Measurements from ENCODE around the gene TMEM248.
"Not testable (repeated sequence)": the region's sequence is repeated elsewhere in the genome, so short reads cannot be mapped to it uniquely, and the experiment has no call there.

Gene TMEM248, protein sequence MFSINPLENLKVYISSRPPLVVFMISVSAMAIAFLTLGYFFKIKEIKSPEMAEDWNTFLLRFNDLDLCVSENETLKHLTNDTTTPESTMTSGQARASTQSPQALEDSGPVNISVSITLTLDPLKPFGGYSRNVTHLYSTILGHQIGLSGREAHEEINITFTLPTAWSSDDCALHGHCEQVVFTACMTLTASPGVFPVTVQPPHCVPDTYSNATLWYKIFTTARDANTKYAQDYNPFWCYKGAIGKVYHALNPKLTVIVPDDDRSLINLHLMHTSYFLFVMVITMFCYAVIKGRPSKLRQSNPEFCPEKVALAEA

DNA sequence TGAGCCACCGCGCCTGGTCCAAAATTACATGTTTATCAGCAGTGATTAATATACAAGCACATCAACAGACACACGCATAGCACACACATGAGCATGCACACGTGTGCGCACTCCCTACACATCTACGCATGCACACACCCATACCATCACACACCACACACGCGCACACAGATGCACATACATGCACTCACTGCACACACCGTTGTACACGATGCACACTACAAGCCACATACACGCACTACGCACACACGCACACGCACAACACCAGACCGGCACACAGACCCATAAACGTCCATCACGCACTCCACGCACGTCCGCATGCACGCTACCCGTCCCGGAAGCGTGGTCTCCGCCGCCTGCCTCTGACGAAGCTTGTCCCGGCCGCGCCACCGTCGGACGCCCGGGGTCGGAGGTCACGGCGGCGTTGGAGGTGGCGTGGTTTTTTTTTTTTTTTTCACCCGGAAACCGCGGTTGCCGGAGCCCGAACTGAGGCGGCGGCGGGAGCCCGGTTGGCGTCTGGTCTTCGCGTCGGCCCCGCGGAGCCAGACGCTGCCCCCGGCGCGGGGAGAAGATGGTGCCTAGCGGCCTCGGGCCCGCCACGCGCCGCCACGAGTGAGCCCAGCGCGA is at the start of gene TMEM248:
TSS of gene TMEM248 (plus strand) at position 457 of the 627 bp plus-strand sequence. CDS start 20,641 bp downstream, outside the sequence.
- peak; percentile 76 to 88 (median 81) for DNase-seq (ENCODE audit: low read depth in 3 of 3, low spot score in 1 of 3)

DNA sequence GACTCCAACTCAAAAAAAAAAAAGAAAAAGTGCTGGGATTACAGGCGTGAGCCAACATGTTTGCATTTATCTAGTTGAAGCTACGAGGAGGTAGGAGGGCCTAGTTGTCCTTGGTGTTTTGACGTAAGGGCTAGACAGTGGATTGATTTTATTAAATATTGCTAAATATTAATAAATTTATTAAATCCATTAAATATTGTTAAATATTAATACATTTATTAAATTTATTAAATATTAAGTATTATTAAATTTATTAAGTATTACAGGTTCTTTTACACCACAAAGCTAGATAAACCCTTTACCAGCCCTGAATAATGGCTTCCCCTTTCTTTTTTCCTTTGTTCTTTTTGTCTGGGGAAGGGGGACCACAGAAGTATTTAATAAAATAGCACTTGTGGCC is 47.5 kb upstream of the TMEM248 start:
- DNase-seq (ENCODE audit: low read depth in 3 of 3, low spot score in 1 of 3), result no peak

DNA sequence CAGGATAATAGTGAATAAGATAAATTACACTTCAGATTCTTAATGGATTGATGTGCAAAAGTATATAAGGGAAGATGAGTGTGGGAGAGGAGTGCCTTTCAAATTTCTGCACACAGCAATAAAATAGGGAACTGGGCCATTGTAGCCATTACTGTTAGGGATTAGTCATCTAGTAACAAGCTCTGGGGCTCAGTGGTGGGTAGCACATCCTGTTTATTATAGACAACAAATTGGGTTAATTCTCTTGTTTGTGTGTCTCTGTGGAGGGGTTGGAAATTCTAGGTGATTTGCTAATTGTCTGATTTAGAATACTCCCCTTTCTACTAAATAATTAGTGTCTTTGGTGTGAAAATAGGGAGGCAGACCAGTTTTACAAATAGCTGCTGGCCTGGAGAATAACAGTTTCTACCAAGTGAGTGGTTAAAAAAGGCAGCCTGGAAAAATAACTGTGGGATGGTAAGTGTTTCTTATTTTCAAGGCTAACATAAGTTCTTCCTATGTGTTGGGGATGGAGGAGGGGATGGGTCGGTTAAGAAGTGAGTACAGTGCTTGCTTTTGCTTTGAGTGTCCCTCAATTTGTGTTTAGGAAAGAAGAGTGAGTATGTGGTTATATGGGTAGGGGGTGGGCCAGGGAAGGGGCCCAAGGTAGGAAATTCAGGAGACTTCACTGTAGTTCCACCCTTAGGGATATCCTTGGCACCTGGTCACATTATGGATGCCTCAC is 43.3 kb upstream of the TMEM248 start:
- DNase-seq (ENCODE audit: low read depth in 3 of 3, low spot score in 1 of 3), result no peak

DNA sequence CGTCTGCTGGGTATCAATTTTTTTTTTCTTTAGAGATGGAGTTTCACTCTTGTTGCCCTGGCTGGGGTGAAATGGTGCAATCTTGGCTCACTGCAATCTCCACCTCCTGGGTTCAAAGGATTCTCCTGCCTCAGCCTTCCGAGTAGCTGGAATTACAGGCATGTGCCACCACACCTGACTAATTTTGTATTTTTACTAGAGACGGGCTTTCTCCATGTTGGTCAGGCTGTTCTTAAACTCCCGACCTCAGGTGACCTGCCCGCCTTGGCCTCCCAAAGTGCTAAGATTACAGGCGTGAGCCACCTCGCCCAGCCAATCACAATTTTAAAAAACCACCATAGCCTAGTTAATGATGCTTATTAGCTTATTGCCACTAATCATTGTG is 42.7 kb upstream of the TMEM248 start:
- DNase-seq (ENCODE audit: low read depth in 3 of 3, low spot score in 1 of 3), result not testable (repeated sequence)

DNA sequence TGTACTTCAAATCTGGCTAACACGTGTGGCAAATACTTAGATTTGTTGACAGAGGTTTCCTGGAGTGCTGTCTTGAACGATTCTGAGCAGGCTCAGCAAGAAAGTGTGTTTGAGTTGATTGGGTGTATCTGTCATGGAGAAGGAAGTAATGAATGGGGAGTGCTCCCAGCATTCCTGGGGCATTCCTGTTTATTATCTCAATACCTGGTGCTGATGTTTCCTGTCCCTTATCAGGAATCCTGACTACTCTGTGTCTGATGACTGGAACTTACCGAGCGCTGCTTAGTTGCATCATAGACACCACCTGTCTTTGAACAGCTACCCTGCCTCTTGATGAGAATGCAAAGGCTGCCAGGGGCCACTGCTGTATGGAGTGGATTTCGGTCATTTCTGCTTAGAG is 41.0 kb upstream of the TMEM248 start:
- DNase-seq (ENCODE audit: low read depth in 3 of 3, low spot score in 1 of 3), result no peak

DNA sequence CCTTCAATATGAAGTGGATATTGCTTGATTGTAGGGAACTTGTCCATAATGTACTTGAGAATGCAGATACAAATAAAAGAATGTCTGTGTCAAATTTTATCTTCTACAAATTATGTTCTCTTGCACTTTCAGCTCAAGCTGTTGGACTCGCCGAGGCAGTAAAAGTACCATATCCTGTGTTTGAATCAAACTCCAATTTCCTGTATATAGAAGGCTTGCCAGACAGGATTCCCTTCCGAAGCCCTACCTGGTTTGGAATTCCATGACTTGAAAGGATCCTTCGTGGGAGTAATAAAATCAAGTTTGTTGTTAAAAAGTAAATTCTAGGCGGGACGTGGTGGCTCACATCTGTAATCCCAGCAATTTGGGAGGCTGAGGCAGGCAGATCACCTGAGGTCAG is 40.4 kb upstream of the TMEM248 start:
- not testable (repeated sequence) for DNase-seq (ENCODE audit: low read depth in 3 of 3, low spot score in 1 of 3)

DNA sequence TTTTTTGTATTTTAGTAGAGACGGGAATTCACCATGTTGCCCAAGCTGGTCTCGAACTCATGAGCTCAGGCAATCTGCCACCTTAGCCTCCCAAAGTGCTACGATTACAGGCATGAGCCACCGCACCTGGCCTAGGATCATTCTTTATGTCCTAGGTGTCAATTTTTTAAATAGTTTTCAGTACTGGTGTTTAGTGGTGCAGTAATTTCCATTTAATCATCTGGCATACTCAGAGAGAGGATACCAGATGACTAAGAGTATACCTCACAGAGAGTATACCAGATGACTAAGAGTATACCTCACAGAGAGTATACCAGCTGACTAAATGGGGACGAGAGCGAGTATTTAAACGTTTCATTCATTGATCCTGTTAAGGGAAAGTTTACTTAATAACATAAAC is 37.3 kb upstream of the TMEM248 start:
- no peak for DNase-seq (ENCODE audit: low read depth in 3 of 3, low spot score in 1 of 3)

DNA sequence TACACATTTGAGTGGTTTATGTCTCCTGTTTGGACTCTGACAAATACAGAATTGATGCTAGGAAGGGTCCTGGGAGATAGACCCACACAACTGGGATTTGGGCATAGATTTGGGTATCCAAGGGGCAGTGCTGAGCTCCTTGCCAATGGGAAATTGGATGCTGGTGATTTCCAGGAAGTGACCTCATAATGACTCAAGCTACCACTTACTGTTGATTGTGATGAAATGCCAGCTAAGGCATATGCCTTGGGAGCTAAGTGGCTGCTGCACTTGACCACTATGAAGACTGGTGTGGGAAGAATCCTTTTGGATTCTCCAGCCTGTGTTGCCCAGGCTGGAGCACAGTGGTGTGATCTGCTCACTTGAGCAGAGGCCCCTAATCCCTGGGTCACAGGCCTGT is 36.5 kb upstream of the TMEM248 start:
- DNase-seq (ENCODE audit: low read depth in 3 of 3, low spot score in 1 of 3), result not testable (repeated sequence)

DNA sequence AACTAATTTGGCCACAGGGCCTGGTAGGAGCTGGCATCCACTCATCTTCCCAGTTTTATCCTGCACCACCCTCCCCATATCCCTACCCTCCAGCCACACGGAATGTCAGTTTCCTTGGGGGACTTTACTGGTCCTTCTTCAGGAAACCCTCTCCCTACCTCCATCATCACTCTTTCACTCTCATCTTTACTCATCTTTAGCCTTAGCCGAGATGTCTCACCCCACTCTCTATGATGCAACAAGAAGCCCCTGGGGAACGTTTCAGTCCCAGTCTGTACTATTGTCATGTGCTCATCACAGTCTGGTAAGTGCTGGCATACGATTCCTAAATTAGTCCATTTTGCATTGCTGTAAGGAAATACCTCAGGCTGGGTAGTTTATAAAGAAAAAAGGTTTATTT is 34.9 kb upstream of the TMEM248 start:
- no peak for DNase-seq (ENCODE audit: low read depth in 3 of 3, low spot score in 1 of 3)

DNA sequence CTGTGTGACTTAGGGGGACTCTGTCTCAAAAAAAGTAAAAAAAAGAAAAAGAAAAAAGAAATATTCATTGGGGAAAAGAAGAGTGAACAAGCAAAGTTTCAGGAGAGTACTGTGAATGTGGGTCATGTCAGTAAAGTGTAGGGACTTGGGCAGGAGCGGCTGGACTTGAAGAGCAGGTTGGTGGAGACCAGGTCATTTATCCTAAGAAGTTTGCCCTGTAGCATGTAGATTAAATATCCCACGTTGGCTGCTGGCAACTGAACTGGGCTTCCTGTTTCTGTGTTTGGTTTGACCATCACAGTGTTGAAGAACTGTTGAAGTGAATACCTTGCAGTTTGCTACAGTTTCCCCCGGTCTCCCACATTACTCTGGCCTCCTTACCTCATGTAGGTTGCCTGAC is 32.8 kb upstream of the TMEM248 start:
- not testable (repeated sequence) for DNase-seq (ENCODE audit: low read depth in 3 of 3, low spot score in 1 of 3)

DNA sequence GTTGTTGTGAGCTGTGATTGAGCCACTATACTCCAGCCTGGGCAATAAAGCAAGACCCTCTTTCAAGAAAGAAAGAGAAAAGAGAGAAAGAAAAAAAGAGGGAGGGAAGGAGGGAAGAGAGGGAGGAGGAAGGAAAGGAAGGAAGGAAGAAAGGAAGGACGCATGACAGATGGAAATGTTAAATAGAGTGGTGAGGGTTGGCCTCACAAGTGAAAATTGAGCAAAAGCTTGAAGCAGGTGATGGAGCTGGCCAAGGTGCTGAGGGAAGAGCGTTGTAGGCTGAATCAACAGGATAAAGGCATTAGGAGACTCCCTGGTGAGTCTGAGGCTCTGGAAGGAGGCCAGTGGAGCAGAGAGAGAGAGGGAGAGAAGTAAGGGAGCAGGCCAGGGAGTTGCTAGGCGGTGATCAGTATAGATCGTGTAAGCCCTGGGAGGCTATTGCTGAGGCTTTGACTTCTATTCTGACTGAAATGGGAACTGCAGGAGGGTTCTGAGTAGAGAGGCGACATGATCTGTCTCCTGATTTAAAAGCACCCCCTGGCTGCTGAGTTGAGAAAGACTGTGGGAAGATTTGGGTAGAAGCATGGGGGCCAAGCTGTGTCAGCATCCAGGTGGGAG is 26.5 kb upstream of the TMEM248 start:
- DNase-seq (ENCODE audit: low read depth in 3 of 3, low spot score in 1 of 3), result no peak

DNA sequence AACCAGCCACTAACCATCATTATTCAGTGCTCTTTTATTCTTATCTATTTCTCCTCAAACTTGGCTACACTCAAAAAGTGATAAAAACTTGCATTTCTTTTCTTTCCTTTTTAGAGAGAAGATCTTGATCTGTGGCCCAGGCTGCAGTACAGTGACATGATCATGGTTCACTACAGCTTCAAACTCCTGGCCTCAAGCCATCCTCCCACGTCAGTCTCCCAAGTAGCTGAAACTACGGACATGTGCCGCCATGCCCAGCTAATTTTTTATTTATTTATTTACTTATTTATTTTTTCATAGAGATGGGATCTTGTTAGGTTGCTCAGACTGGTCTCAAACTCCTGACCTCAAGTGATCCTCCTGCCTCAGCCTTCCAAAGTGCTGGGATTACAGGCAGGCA is 24.6 kb upstream of the TMEM248 start:
- DNase-seq (ENCODE audit: low read depth in 3 of 3, low spot score in 1 of 3), result no peak

DNA sequence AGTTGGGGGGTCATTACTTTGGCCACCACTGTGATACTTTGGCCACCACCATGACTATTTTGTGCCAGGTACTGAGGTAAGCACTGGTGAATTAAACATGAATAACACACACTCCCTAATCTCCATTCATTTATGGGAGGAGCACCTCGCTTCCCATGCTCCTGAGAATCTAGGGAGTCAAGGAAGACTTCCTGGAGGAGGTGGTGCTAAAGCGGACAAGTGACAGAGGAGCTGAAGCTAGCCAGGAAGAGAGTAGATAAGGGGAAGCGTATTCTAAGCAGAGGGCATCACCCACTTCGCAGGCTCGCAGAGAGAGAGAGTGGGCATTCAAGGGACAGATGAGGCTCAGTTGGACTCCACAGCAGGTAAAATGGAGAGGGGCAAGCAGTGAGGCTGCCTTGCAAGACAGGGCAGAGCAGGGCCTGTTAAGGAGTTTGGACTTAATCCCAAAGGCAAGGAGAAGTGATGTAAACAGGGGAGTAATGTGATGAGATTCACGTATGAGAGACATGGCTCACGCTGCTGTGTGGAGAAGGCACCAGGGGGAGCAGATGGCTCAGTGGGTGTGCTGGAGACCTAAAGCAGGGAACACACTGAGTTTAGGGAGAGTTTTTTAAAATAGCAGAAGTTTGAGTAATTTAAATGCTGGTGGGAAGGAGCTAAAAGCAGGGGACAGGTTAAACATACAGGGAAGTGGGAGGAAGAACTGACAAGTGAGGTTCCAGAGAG is 21.3 kb upstream of the TMEM248 start:
- no peak for DNase-seq (ENCODE audit: low read depth in 3 of 3, low spot score in 1 of 3)

DNA sequence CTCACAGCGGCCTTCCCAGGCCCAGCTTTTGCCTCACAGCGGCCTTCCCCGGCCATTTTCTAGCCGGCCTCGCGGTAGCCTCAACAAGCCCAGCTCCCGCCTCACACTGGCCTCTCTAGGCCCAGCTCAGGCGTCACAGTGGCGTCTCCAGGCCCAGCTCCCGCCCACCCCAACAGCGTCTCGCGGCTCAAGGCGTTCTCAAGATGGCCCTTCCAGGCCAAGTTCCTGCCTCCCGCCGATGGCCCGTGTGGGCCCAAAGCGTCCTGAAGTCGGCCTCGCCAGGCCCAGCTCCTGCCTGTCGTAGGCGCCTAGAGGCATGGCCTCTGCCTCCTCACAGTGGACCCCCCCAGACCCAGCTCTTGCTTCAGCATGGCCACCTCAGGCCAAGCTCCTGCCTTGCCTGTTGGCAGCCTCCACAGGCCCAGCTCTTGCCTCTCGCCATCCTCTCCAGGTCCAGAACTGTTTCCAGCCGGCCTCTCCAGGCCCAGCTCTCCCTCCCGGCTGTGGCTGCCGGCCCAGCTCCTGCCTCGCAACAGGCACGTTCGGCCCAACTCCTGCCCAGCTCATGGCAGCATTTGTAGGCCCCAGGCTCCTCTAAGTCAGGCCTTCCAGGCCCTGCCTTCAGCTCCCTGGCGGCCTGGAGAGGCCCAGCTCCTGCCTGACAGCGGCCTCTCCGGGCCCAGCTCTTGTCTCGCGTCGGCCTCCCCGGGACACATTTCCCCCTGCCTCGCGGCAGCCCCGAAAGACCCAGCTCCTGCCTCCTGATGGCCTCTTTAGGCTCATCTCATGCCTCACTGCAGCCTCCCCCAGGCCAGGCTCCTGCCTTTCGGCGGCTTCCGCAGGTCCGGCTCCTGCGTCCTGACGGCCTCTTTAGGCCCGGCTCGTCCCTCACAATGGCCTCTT is 18.8 kb upstream of the TMEM248 start:
- no peak for DNase-seq (ENCODE audit: low read depth in 3 of 3, low spot score in 1 of 3)

DNA sequence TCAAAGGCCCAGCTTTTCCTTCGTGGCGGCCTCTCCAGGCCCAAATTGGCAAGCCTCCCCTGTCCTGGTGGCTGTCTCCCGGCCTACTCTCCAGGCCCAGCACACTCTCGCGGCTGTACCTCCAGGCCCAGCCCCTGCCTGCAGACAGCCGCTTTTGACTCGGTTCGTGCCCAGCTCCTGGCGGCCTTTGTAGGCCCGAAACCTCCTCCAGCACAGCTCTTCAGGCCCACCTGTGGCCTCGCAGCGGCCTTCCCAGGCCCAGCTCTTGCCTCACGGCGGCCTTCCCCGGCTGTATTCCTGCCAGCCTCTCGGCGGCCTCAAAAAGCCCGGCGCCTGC is 18.2 kb upstream of the TMEM248 start:
- no peak for DNase-seq (ENCODE audit: low read depth in 3 of 3, low spot score in 1 of 3)

DNA sequence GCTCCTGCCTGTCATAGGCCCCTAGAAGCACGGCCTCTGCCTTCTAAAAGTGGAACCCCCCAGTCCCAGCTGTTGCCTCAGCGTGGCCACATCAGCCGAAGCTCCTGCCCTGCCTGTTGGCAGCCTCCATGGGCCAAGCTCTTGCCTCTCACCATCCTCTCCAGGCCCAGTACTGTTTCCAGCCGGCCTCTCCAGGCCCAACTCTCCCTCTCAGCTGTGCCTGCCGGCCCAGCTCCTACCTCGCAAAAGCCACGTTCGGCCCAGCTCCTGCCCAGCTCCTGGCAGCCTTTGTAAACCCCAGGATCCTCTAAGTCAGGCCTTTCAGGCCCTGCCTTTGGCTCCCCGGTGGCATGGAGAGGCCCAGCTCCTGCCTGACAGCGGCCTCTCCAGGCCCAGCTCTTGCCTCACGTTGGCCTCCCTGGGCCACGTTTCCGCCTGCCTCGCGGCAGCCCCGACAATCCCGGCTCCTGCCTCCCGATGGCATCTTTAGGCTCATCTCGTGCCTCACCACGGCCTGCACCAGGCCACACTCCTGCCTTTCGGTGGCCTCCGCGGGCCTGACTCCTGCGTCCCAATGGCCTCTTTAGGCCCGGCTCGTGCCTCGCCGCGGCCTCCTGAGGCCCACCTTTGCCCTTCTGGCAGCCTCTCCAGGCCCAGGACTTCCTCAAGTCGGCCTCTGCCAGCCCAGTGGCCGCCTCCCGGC is 17.5 kb upstream of the TMEM248 start:
- DNase-seq (ENCODE audit: low read depth in 3 of 3, low spot score in 1 of 3), result no peak

DNA sequence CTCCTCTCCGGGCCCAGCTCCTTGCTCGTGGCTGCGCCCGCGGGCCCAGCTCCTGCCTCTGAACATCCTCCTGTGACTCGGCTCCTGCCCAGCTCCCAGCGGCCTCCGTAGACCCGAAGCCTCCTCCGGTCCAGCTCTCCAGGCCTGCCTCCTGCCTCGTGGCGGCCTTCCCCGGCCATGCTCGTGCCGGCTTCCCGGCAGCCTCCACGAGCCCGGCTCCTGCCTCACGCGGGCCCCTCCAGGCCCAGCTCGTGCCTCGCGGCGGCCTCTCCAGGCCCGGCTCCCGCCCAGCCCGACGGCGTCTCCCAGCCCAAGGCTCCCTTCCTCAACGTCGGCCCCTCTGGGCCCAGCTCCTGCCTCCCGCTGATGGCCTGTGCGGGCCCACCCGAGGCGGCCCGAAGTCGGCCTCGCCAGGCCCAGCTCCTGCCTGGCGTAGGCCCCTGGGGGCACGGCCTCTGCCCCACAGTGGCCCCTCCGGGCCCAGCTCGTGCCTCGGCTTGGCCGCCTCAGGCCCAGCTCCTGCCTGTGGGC is 16.9 kb upstream of the TMEM248 start:
- DNase-seq (ENCODE audit: low read depth in 3 of 3, low spot score in 1 of 3), result no peak

DNA sequence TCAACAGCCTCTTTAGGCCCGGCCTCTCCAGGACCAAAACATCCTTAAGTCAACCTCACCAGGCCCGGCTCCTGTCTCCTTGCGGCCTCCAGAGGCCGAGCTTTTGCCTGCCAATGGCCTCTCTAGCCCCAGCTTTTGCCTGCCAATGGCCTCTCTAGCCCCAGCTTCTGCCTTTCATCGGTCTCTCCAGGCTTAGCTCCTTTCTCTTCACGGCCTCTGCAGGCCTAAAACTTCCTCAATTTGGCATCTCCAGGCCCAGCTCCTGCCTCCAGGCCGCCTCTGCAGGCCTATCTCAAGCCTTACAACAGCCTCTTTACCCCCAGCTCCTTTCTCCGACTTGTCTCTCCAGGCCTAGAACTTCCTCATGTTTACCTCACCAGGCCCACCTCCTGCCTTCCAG is 15.7 kb upstream of the TMEM248 start:
- DNase-seq (ENCODE audit: low read depth in 3 of 3, low spot score in 1 of 3), result no peak

DNA sequence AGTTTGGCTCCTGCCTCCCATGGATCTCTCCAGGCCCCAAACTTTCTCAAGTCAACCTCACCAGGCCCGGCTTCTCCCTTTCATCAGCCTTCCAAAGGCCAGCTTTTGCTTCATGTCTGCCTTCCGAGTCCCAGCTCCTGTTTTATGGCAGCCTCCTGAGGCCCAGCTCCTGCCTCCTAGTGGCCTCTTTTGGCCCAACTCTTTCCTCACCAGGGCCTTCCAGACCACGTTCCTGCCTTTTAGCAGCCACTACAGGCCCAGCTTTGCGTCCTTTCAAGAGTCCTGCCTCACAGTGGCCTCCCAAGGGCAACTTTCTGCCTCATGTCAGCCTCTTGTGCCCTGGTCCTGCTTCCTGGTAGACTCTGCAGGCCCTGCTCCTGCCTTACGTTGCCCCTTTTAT is 15.3 kb upstream of the TMEM248 start:
- DNase-seq (ENCODE audit: low read depth in 3 of 3, low spot score in 1 of 3), result no peak

Measured in stimulated activated CD4-positive, alpha-beta T cell treated with anti-CD3 and anti-CD28 coated beads, TNF-alpha, amount 100 ng/mL, for 1 hour (primary cell).